ENCODE results near the gene IFIT2. TPM values are rescaled to one million over a fixed set of nuclear protein-coding genes. Genes with fewer than 3 reads are reported as not detected.
"Not testable (repeated sequence)": the region's sequence is repeated elsewhere in the genome, so short reads cannot be mapped to it uniquely, and the experiment has no call there.

Gene IFIT2
- polyA plus RNA-seq, 1 donor, result 8.0 TPM

DNA sequence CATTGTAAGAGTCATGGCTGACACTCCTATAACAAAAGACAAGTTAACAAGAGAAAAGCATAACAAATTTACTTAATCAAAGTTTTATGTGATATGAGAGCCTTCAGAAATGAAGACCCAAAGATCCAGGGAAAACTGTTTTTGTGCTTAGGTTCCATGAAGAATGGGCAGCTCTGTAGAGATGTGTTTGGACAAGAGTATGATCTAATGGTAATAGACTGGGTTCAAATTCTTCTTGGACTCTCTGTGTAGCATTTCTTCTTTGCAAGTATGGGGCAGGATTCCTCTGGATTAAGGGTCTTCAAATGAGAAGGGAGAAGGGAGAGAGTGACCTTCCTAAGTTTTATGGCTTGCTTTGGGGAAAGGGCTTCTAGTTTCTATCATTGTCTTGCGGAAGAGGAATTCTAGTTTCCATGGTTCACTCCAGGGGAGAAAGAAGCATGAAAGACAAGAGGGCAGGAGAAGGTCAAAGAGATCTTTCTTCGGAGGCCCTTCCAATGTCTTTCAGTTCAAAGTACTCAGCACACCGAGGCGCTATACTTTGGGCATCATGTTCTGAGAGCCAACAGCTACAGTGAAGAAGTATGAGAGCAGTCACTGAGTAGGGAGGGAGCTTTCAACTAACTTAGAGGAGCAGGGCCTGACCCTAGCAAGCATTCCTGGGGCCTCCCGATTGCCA, 41.4 kb downstream of the IFIT2 start:
- no peak for DNase-seq

GRCh38 chr10:89344156-89344555, 42.3 kb downstream of the IFIT2 start:
- DNase-seq, result no peak

DNA sequence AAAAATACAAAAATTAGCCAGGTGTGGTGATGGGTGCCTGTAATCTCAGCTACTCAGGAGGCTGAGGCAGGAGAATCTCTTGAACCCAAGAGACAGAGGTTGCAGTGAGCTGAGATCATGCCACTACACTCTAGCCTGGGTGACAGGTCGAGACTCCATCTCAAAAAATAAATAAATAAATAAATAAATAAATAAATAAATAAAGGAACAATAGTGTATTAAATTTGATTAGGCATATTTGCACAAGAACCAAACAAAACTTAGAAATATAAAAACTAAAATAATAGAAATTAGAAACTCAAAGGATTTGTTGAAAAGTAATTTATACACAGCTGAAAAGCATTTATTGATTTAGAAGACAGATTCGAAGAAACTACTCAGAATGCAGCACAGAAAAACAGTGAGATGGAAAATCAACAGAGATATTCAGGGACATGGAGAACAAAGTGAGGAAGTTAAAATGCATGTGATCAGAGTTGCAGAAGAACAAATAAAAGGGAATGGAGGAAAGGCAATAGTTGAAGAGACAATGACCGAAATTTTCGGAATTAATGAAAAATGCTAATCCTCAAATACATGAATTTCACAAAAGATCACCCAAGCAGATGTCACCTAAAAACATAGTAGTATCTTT, 43.6 kb downstream of the IFIT2 start:
- no peak for DNase-seq

- no peak for DNase-seq
Measured at GRCh38 chr10:89346405-89347254, 44.8 kb downstream of the IFIT2 start.

DNA sequence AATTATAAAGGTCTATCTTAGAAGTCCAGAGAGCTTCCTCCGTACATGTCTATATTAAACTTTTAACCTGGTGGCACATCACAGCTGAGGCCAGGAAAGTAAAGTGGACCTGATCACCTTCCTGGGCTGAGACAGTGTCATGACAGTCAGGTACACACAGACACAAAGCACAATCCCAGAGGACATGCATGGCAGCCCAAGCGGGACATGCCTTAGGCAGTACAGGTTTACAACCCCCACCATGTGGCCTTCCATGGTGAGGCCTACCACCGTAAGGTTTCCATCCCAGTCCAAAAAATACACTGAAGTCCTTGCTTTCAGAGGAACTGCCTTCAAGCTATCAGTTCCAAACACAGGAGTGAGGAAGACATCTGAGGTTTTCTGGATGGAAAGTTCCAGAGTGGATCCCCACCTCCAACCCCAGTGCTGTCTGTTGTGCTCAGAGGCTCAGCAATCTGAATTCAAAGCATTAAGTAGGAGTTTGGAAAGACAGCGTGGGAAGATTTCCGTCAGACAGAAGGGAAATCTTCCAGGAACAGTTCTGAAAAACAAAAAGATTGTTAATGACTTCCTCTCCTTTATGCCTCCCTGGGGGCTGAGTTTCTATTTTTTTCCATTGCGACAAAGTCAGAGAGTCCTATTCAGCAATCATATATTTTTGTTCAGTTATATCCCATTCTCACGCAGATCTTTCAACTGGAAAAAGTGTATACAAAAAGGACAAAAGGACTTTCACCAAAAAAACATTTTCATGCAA, 46.0 kb downstream of the IFIT2 start:
- DNase-seq, result no peak

GRCh38 chr10:89348481-89348880, 46.6 kb downstream of the IFIT2 start:
- DNase-seq, result no peak

DNA sequence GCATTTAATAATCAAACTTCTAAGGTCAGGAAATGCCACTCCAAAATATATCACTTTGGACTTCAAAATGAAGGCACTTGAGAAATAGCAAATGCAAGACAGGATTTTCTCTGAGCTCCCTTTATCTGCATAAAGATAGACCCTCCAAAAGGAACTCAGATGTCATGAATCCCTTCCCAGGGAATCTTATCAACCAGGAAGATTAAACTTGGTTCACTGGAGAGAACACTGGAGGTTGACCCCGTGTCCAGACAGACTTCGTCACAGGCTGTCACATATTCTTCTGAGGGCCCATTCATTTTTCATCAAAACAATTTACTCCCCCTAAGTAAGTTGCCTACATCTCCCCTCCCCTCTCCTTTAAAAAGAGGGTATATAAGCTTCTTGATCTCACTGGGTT, 47.1 kb downstream of the IFIT2 start:
- DNase-seq, result no peak

DNA sequence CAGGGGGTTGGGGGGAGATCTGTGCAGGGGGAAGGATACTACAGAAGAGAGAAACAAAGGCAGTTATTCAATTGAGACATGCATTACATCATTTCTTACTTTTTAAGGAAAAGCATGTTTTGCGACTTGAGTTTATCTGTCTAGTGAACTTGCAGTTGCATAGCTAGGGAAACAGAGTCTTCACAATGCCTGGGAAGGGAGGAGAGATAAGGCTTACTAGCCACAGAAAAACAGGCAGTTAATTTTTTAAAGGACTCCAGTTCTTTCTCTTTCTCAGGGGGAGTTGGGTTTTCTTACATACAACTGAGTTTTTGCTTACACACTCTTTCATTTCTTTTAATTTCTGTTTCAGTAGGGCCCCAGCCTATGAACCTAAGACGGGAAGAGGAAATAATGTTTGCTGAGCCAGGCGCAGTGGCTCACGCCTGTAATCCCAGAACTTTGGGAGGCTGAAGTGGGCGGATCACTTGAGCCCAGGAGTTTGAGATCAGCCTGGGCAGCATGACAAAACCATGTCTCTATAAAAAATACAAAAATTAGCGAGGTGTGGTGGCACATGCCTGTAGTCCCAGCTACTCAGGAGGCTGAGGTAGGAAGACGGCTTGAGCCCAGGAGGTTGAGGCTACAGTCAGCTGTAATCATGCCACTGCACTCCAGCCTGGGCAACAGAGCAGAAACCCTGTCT, 48.9 kb downstream of the IFIT2 start:
- DNase-seq, result not testable (repeated sequence)

GRCh38 chr10:89351412-89351779, 49.5 kb downstream of the IFIT2 start:
- DNase-seq, result no peak

- no peak for DNase-seq
Measured at GRCh38 chr10:89351780-89352597, 50.1 kb downstream of the IFIT2 start.

- no peak for DNase-seq
Measured at GRCh38 chr10:89352802-89353201, 51.0 kb downstream of the IFIT2 start.

DNA sequence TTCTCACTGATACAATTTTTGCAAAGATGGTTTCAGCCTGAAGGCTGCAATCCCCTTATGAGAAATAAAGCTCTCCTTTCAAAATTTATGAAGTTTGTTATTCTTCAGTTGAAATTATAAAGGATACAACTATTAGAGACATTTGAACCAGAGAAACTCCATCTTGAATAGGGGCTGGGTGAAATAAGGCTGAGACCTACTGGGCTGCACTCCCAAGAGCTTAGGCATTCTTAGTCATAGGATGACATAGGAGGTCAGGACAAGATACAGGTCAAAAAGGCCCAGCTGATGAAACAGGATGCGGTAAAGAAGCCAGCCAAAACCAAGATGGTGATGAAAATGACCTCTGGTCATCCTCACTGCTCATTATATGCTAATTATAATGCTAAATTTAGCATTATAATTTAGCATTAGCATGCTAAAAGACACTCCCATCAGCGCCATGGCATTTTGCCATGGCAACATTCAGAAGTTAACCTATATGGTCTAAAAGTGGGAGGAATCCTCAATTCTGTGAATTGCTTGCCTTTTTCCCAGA, 53.6 kb downstream of the IFIT2 start:
- no peak for DNase-seq

GRCh38 chr10:89357096-89357495, 55.2 kb downstream of the IFIT2 start:
- no peak for DNase-seq

- no peak for DNase-seq
Measured at GRCh38 chr10:89357975-89358374, 56.1 kb downstream of the IFIT2 start.

Other genes starting within 250 kb of the IFIT2 start
- 0.80 TPM for gene CH25H, start 94.7 kb upstream of the IFIT2 start, polyA plus RNA-seq (ENCODE audit: insufficient read length)
- gene LIPA, start 50.3 kb upstream of the IFIT2 start, polyA plus RNA-seq (ENCODE audit: insufficient read length), result 44.2 TPM
- gene IFIT3, start 26.0 kb downstream of the IFIT2 start, polyA plus RNA-seq (ENCODE audit: insufficient read length), result 8.2 TPM
- gene IFIT1B, start 76.0 kb downstream of the IFIT2 start, polyA plus RNA-seq (ENCODE audit: insufficient read length), result 0.25 TPM
- 65.5 TPM for gene IFIT1, start 90.6 kb downstream of the IFIT2 start, polyA plus RNA-seq (ENCODE audit: insufficient read length)
- 8.5 TPM for gene IFIT5, start 112.5 kb downstream of the IFIT2 start, polyA plus RNA-seq (ENCODE audit: insufficient read length)
- gene SLC16A12, start 233.5 kb downstream of the IFIT2 start, polyA plus RNA-seq (ENCODE audit: insufficient read length), result 1.9 TPM

All from hindlimb muscle (tissue), 1 donor.